ENCODE data around the gene ARL2BP. TPM values are rescaled to one million over a fixed set of nuclear protein-coding genes. Genes with fewer than 3 reads are reported as not detected.

ARL2BP gene
- total RNA-seq, 1 donor from 2014 or later, result 46.7 TPM

- Mint-ChIP-seq H3K9me3 (ENCODE audit: unreplicated experiment) (no peaks in the 10 kb centered on the region), H3K27me3 (ENCODE audit: unreplicated experiment) (peaks cover 4% of the 10 kb centered on the region), H3K27ac (ENCODE audit: unreplicated experiment) (peak overlapping the region; percentile 30), H3K4me3 (ENCODE audit: unreplicated experiment) (no peak overlapping the region), H3K4me1 (ENCODE audit: unreplicated experiment) (peaks cover 25% of the 10 kb centered on the region), H3K36me3 (ENCODE audit: low read depth, unreplicated experiment) (no peaks in the 10 kb centered on the region)
- DNase-seq (ENCODE audit: low spot score), result no peak
- no peak for TF ChIP-seq CTCF (IDR thresholded peaks at IDR 0.05; ENCODE audit: unreplicated experiment)
Observed at GRCh38 chr16:57261806-57262205, 16.7 kb downstream of the ARL2BP start.

GRCh38 chr16:57262841-57263540 lies 17.9 kb downstream of the ARL2BP start:
- Mint-ChIP-seq H3K4me3 (ENCODE audit: unreplicated experiment) (peak overlapping the region; percentile 7), H3K9me3 (ENCODE audit: unreplicated experiment) (no peaks in the 10 kb centered on the region), H3K36me3 (ENCODE audit: low read depth, unreplicated experiment) (no peaks in the 10 kb centered on the region), H3K27me3 (ENCODE audit: unreplicated experiment) (peaks cover 2% of the 10 kb centered on the region), H3K27ac (ENCODE audit: unreplicated experiment) (peak overlapping the region; percentile 30), H3K4me1 (ENCODE audit: unreplicated experiment) (peaks cover 23% of the 10 kb centered on the region)
- no peak for DNase-seq (ENCODE audit: low spot score)
- no peak for TF ChIP-seq CTCF (IDR thresholded peaks at IDR 0.05; ENCODE audit: unreplicated experiment)

- Mint-ChIP-seq H3K4me1 (ENCODE audit: unreplicated experiment) (peaks cover 20% of the 10 kb centered on the region), H3K4me3 (ENCODE audit: unreplicated experiment) (no peak overlapping the region), H3K27ac (ENCODE audit: unreplicated experiment) (no peak overlapping the region), H3K9me3 (ENCODE audit: unreplicated experiment) (no peaks in the 10 kb centered on the region), H3K27me3 (ENCODE audit: unreplicated experiment) (peaks cover 2% of the 10 kb centered on the region), H3K36me3 (ENCODE audit: low read depth, unreplicated experiment) (no peaks in the 10 kb centered on the region)
- no peak for DNase-seq (ENCODE audit: low spot score)
- TF ChIP-seq CTCF (IDR thresholded peaks at IDR 0.05; ENCODE audit: unreplicated experiment), result no peak
Observed at GRCh38 chr16:57263541-57264351, 18.7 kb downstream of the ARL2BP start.

GRCh38 chr16:57264381-57264780 lies 19.3 kb downstream of the ARL2BP start:
- Mint-ChIP-seq H3K9me3 (ENCODE audit: unreplicated experiment) (no peaks in the 10 kb centered on the region), H3K27me3 (ENCODE audit: unreplicated experiment) (peaks cover 2% of the 10 kb centered on the region), H3K4me3 (ENCODE audit: unreplicated experiment) (no peak overlapping the region), H3K4me1 (ENCODE audit: unreplicated experiment) (peaks cover 17% of the 10 kb centered on the region), H3K36me3 (ENCODE audit: low read depth, unreplicated experiment) (no peaks in the 10 kb centered on the region), H3K27ac (ENCODE audit: unreplicated experiment) (no peak overlapping the region)
- DNase-seq (ENCODE audit: low spot score), result no peak
- TF ChIP-seq CTCF (IDR thresholded peaks at IDR 0.05; ENCODE audit: unreplicated experiment), result no peak

- TF ChIP-seq CTCF (IDR thresholded peaks at IDR 0.05; ENCODE audit: unreplicated experiment), result no peak
- Mint-ChIP-seq H3K27ac (ENCODE audit: unreplicated experiment) (no peak overlapping the region), H3K36me3 (ENCODE audit: low read depth, unreplicated experiment) (no peaks in the 10 kb centered on the region), H3K4me3 (ENCODE audit: unreplicated experiment) (no peak overlapping the region), H3K9me3 (ENCODE audit: unreplicated experiment) (no peaks in the 10 kb centered on the region), H3K27me3 (ENCODE audit: unreplicated experiment) (peaks cover 2% of the 10 kb centered on the region), H3K4me1 (ENCODE audit: unreplicated experiment) (peaks cover 16% of the 10 kb centered on the region)
- DNase-seq (ENCODE audit: low spot score), result no peak
Observed at GRCh38 chr16:57264950-57265371, 19.9 kb downstream of the ARL2BP start.
